ENCODE measurements around the gene CD96.

DNA sequence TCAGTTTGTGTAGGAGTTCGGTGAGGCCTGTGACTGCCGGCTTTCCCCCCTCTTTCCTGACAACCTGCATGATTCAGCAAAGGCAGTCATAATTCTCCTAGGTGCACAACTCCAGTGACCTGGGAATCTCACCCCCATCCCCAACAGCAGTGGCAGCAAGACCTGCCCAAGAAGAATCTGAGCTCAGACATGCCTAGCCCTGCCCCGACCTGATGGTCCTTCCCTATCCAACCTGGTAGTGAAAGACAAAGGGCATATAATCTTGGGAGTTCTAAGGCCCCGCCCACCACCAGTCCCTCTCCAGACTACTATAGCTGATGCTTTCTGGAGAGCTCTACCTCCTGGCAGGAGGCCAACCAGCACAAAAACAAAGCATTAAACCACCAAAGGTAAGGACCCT lies 97.3 kb downstream of the CD96 start:
- TF ChIP-seq, protein P1, sequence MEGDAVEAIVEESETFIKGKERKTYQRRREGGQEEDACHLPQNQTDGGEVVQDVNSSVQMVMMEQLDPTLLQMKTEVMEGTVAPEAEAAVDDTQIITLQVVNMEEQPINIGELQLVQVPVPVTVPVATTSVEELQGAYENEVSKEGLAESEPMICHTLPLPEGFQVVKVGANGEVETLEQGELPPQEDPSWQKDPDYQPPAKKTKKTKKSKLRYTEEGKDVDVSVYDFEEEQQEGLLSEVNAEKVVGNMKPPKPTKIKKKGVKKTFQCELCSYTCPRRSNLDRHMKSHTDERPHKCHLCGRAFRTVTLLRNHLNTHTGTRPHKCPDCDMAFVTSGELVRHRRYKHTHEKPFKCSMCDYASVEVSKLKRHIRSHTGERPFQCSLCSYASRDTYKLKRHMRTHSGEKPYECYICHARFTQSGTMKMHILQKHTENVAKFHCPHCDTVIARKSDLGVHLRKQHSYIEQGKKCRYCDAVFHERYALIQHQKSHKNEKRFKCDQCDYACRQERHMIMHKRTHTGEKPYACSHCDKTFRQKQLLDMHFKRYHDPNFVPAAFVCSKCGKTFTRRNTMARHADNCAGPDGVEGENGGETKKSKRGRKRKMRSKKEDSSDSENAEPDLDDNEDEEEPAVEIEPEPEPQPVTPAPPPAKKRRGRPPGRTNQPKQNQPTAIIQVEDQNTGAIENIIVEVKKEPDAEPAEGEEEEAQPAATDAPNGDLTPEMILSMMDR (IDR thresholded peaks at IDR 0.05; ENCODE audit: insufficient read depth, low read length): no peak
- TF ChIP-seq POLR2AphosphoS5 (IDR thresholded peaks at IDR 0.05; ENCODE audit: low read depth) (no peak), REST (IDR thresholded peaks at IDR 0.05; ENCODE audit: insufficient replicate concordance, low read depth) (no peak), SPI1 (IDR thresholded peaks at IDR 0.05; ENCODE audit: borderline replicate concordance, low read depth) (no peak), GABPA (IDR thresholded peaks at IDR 0.05; ENCODE audit: low read depth) (no peak)

All from HL-60 (cell line).